ENCODE data around the gene CEP104. TPM values are rescaled to one million over a fixed set of nuclear protein-coding genes. Genes with fewer than 3 reads are reported as not detected.

The CEP104 gene
- total and polyA plus RNA-seq, 2 donors (not counting 1 experiment from before 2014, with no cell fraction given): 25.4 to 28.9 TPM

GRCh38 chr1:3871451-3871805, 14.4 kb upstream of the CEP104 start:
- TF ChIP-seq CTCF (conservative IDR thresholded peaks at IDR 0.05 in 1 of 2, IDR thresholded peaks at IDR 0.05 in 1 of 2; ENCODE audit: low read depth in 1 of 2, low read length in 2 of 2): no peak
- TF ChIP-seq EZH2 (IDR thresholded peaks at IDR 0.05; ENCODE audit: low read length, missing control alignments): no peak
- no peaks in the 10 kb centered on the region for H3K9me3 ChIP-seq (ENCODE audit: control insufficient read depth, insufficient read depth, low read depth, low read length)
- no peak overlapping the region for H3K4me2 ChIP-seq (ENCODE audit: extremely low read depth, insufficient read depth, low read length)

GRCh38 chr1:3869751-3870301, 12.8 kb upstream of the CEP104 start:
- Histone ChIP-seq H3K27ac (ENCODE audit: insufficient read depth, low read length) (no peak overlapping the region), H3K27me3 (ENCODE audit: control insufficient read depth, insufficient read depth, low read length) (no peaks in the 10 kb centered on the region), H4K20me1 (ENCODE audit: control insufficient read depth, extremely low read depth, insufficient read depth, low read length) (no peaks in the 10 kb centered on the region), H3K9me3 (ENCODE audit: control insufficient read depth, insufficient read depth, low read depth, low read length) (no peaks in the 10 kb centered on the region), H3K4me1 (ENCODE audit: control insufficient read depth, extremely low read depth, insufficient read depth, low read length) (no peaks in the 10 kb centered on the region), H3K79me2 (ENCODE audit: control insufficient read depth, insufficient read depth, low read length) (no peaks in the 10 kb centered on the region), H3K4me3 (replicated peaks in 1 of 4; ENCODE audit: control extremely low read depth in 1 of 4, insufficient read depth in 1 of 4, low read depth in 3 of 4, low read length in 4 of 4) (no peak overlapping the region), H2AFZ (ENCODE audit: low read length) (no peak overlapping the region), H3K36me3 (ENCODE audit: control insufficient read depth, insufficient read depth, low read length) (peaks cover 5% of the 10 kb centered on the region), H3K9ac (ENCODE audit: insufficient read depth, low read length) (no peak overlapping the region), H3K4me2 (ENCODE audit: extremely low read depth, insufficient read depth, low read length) (no peak overlapping the region)
- TF ChIP-seq EZH2 (IDR thresholded peaks at IDR 0.05; ENCODE audit: low read length, missing control alignments) (no peak), CTCF (conservative IDR thresholded peaks at IDR 0.05 in 1 of 2, IDR thresholded peaks at IDR 0.05 in 1 of 2; ENCODE audit: low read depth in 1 of 2, low read length in 2 of 2) (peak in 1 of 2 donors; percentile 9)
- DNase-seq (ENCODE audit: low read depth in 2 of 2): peak in 1 of 2 donors; percentile 12

More at GRCh38 chr1:3871451-3871805, 14.4 kb upstream of the CEP104 start:
- H3K9ac ChIP-seq (ENCODE audit: insufficient read depth, low read length): no peak overlapping the region
- H4K20me1 ChIP-seq (ENCODE audit: control insufficient read depth, extremely low read depth, insufficient read depth, low read length): no peaks in the 10 kb centered on the region
- no peak for DNase-seq (ENCODE audit: low read depth in 2 of 2)
- no peaks in the 10 kb centered on the region for H3K27me3 ChIP-seq (ENCODE audit: control insufficient read depth, insufficient read depth, low read length)
- no peaks in the 10 kb centered on the region for H3K4me1 ChIP-seq (ENCODE audit: control insufficient read depth, extremely low read depth, insufficient read depth, low read length)
- no peaks in the 10 kb centered on the region for H3K79me2 ChIP-seq (ENCODE audit: control insufficient read depth, insufficient read depth, low read length)
- no peak overlapping the region for H3K4me3 ChIP-seq (replicated peaks in 1 of 4; ENCODE audit: control extremely low read depth in 1 of 4, insufficient read depth in 1 of 4, low read depth in 3 of 4, low read length in 4 of 4)
- no peak overlapping the region for H3K27ac ChIP-seq (ENCODE audit: insufficient read depth, low read length)
- peaks cover 5% of the 10 kb centered on the region for H3K36me3 ChIP-seq (ENCODE audit: control insufficient read depth, insufficient read depth, low read length)
- no peak overlapping the region for H2AFZ ChIP-seq (ENCODE audit: low read length)

GRCh38 chr1:3868464-3869006, 11.5 kb upstream of the CEP104 start:
- Histone ChIP-seq H4K20me1 (ENCODE audit: control insufficient read depth, extremely low read depth, insufficient read depth, low read length) (no peaks in the 10 kb centered on the region), H3K9me3 (ENCODE audit: control insufficient read depth, insufficient read depth, low read depth, low read length) (no peaks in the 10 kb centered on the region), H3K36me3 (ENCODE audit: control insufficient read depth, insufficient read depth, low read length) (peaks cover 5% of the 10 kb centered on the region), H3K27ac (ENCODE audit: insufficient read depth, low read length) (no peak overlapping the region), H3K4me2 (ENCODE audit: extremely low read depth, insufficient read depth, low read length) (no peak overlapping the region), H3K79me2 (ENCODE audit: control insufficient read depth, insufficient read depth, low read length) (no peaks in the 10 kb centered on the region), H3K9ac (ENCODE audit: insufficient read depth, low read length) (no peak overlapping the region), H3K4me1 (ENCODE audit: control insufficient read depth, extremely low read depth, insufficient read depth, low read length) (no peaks in the 10 kb centered on the region), H3K27me3 (ENCODE audit: control insufficient read depth, insufficient read depth, low read length) (no peaks in the 10 kb centered on the region), H2AFZ (ENCODE audit: low read length) (no peak overlapping the region), H3K4me3 (replicated peaks in 1 of 4; ENCODE audit: control extremely low read depth in 1 of 4, insufficient read depth in 1 of 4, low read depth in 3 of 4, low read length in 4 of 4) (no peak overlapping the region)
- TF ChIP-seq CTCF (conservative IDR thresholded peaks at IDR 0.05 in 1 of 2, IDR thresholded peaks at IDR 0.05 in 1 of 2; ENCODE audit: low read depth in 1 of 2, low read length in 2 of 2): no peak
- TF ChIP-seq EZH2 (IDR thresholded peaks at IDR 0.05; ENCODE audit: low read length, missing control alignments): no peak
- no peak for DNase-seq (ENCODE audit: low read depth in 2 of 2)

All from fibroblast of lung (primary cell).